Ovary (tissue), 3 donors: ENCODE data around the gene DAP.

ENCODE experiments used
- CTCF ChIP-seq, 3 donors: fragments of 450-650 bp in 2 of 3; fragments of 200-600 bp in 1 of 3; IDR thresholded peaks; one replicate each; pipeline versions ENCODE4 v1.5.1 to v1.8.0; 2016 to 2022; ENCODE audit warnings: antibody characterized with exemption in 3 of 3, mild to moderate bottlenecking in 1 of 3
- POLR2A ChIP-seq: fragments of 450-650 bp; IDR thresholded peaks from one replicate; pipeline ENCODE4 v1.6.1; 2017; ENCODE audit warnings: antibody characterized with exemption, mild to moderate bottlenecking, moderate library complexity
- donor health status: DM: no; HTN: no; CAD: no.

GRCh38 chr5:10647640-10648039 lies 113.4 kb downstream of the DAP start:
- TF ChIP-seq CTCF (IDR thresholded peaks at IDR 0.05), result no peak
- TF ChIP-seq POLR2A, result no peak
